Urinary bladder (tissue), 4 donors: ENCODE data around the gene STIM1. TPM values are rescaled to one million over a fixed set of nuclear protein-coding genes. Genes with fewer than 3 reads are reported as not detected.
"Not testable (repeated sequence)": the region's sequence is repeated elsewhere in the genome, so short reads cannot be mapped to it uniquely, and the experiment has no call there.

Experiments
- DNase-seq: peaks from one replicate; pipeline ENCODE4 v3.0.0-alpha.2; 2015; ENCODE audit errors: extremely low spot score
- H3K27ac ChIP-seq: one replicate; pipeline ENCODE4 v1.5.1; 2013; ENCODE audit warnings: low read depth, mild to moderate bottlenecking, moderate library complexity
- H3K36me3 ChIP-seq: one replicate; pipeline ENCODE4 v1.6.1; 2013; ENCODE audit warnings: mild to moderate bottlenecking, moderate library complexity; ENCODE audit not compliant: insufficient read depth
- H3K4me1 ChIP-seq: one replicate; pipeline ENCODE4 v1.6.1; 2013; ENCODE audit warnings: mild to moderate bottlenecking, moderate library complexity; ENCODE audit not compliant: insufficient read depth
- H3K4me3 ChIP-seq: one replicate; pipeline ENCODE4 v1.5.1; 2013; ENCODE audit warnings: low read depth, low read length
- WGBS: extraction: QIAGEN DNeasy Blood & Tissue Kit; methylation state at CpG from one replicate; pipeline ENCODE4 v1.1.7; 2013; 5-methylcytosine and 5-hydroxymethylcytosine counted together
- polyA plus RNA-seq: library from polyadenylated mRNA; stranded (reverse); fragments of 200-250 nt; gene quantifications from one replicate; pipeline ENCODE4 v1.2.3, GENCODE V29; 2013
- total RNA-seq: library from RNA; depleted of rRNA; stranded (reverse); fragments of >200 nt; gene quantifications from one replicate; pipeline ENCODE4 v1.2.3, GENCODE V29; 2014
- donor health status: healthy with polysubstance abuse.
- donor health status: healthy.

The STIM1 gene
- total RNA-seq (41.8 TPM), polyA plus RNA-seq (61.0 TPM)

- peak within 1 kb of the TSS; percentile 87 for H3K4me3 ChIP-seq
- no peaks in the 10 kb centered on the region for H3K36me3 ChIP-seq
- H3K27ac ChIP-seq: peak within 1 kb of the TSS; percentile 95
- DNase-seq: peak; percentile 90
- under 1% methylated on average over 86 of the region's 87 CpGs for WGBS
- H3K4me1 ChIP-seq: peaks cover 5% of the 10 kb centered on the region
These were observed at the start of gene STIM1 for GRCh38 chr11:3854977-3855807. Gene STIM1, plus strand, starts transcription at chr11:3855664. Its CDS starts 607 bp downstream, at chr11:3856271.

- H3K4me1 ChIP-seq: no peaks in the 10 kb centered on the region
- H3K27ac ChIP-seq: no peak within 1 kb of the TSS
These were observed 47.3 kb upstream of the STIM1 start, which contains the start of gene PGAP2 for GRCh38 chr11:3807909-3808860. Gene PGAP2, plus strand, starts transcription at chr11:3808560. Its CDS starts 2,700 bp downstream, at chr11:3811260.

GRCh38 chr11:3808861-3809623 lies 46.4 kb upstream of the STIM1 start:
- 33% methylated on average over 5 of the region's 5 CpGs for WGBS
- no peaks in the 10 kb centered on the region for H3K4me1 ChIP-seq
- DNase-seq: no peak
- no peaks in the 10 kb centered on the region for H3K36me3 ChIP-seq
- H3K27ac ChIP-seq: no peak overlapping the region
- H3K4me3 ChIP-seq: peak overlapping the region; percentile 74

More at GRCh38 chr11:3807909-3808860, 47.3 kb upstream of the STIM1 start, which contains the start of gene PGAP2:
- DNase-seq: no peak
- H3K4me3 ChIP-seq: peak within 1 kb of the TSS; percentile 74
- no peaks in the 10 kb centered on the region for H3K36me3 ChIP-seq
- 2% methylated on average over 55 of the region's 55 CpGs for WGBS

- no peaks in the 10 kb centered on the region for H3K36me3 ChIP-seq
- no peak overlapping the region for H3K4me3 ChIP-seq
- no peaks in the 10 kb centered on the region for H3K4me1 ChIP-seq
- WGBS: 98% methylated on average over 1 of the region's 1 CpG
- DNase-seq: no peak
- no peak overlapping the region for H3K27ac ChIP-seq
These were observed 45.9 kb upstream of the STIM1 start for GRCh38 chr11:3809624-3809928.

- DNase-seq: no peak
- Histone ChIP-seq H3K4me1 (no peaks in the 10 kb centered on the region), H3K36me3 (no peaks in the 10 kb centered on the region), H3K4me3 (no peak overlapping the region), H3K27ac (no peak overlapping the region)
- WGBS: 90% methylated on average over 3 of the region's 3 CpGs
These were observed 45.0 kb upstream of the STIM1 start for GRCh38 chr11:3810446-3810845.

GRCh38 chr11:3810951-3811350 lies 44.5 kb upstream of the STIM1 start:
- Histone ChIP-seq H3K4me3 (no peak overlapping the region), H3K27ac (no peak overlapping the region), H3K4me1 (no peaks in the 10 kb centered on the region), H3K36me3 (no peaks in the 10 kb centered on the region)
- WGBS: 97% methylated on average over 4 of the region's 4 CpGs
- DNase-seq: no peak

GRCh38 chr11:3814832-3815231 lies 40.6 kb upstream of the STIM1 start:
- H3K4me3 ChIP-seq, H3K4me1 ChIP-seq, H3K36me3 ChIP-seq, DNase-seq, H3K27ac ChIP-seq: not testable (repeated sequence)
- WGBS: 97% methylated on average over 5 of the region's 5 CpGs

GRCh38 chr11:3815845-3816244 lies 39.6 kb upstream of the STIM1 start:
- Histone ChIP-seq H3K4me3 (no peak overlapping the region), H3K4me1 (no peaks in the 10 kb centered on the region), H3K27ac (no peak overlapping the region), H3K36me3 (no peaks in the 10 kb centered on the region)
- WGBS: 73% methylated on average over 4 of the region's 4 CpGs
- no peak for DNase-seq

GRCh38 chr11:3816673-3817072 lies 38.8 kb upstream of the STIM1 start:
- 86% methylated on average over 2 of the region's 2 CpGs for WGBS
- no peak for DNase-seq
- Histone ChIP-seq H3K4me1 (no peaks in the 10 kb centered on the region), H3K4me3 (no peak overlapping the region), H3K27ac (no peak overlapping the region), H3K36me3 (no peaks in the 10 kb centered on the region)

GRCh38 chr11:3817181-3817800 lies 38.2 kb upstream of the STIM1 start:
- DNase-seq: no peak
- 87% methylated on average over 10 of the region's 10 CpGs for WGBS

GRCh38 chr11:3820971-3821370 lies 34.5 kb upstream of the STIM1 start:
- WGBS: 97% methylated on average over 2 of the region's 2 CpGs
- no peak overlapping the region for H3K4me3 ChIP-seq
- no peaks in the 10 kb centered on the region for H3K36me3 ChIP-seq

More at GRCh38 chr11:3817181-3817800, 38.2 kb upstream of the STIM1 start:
- Histone ChIP-seq H3K4me1 (no peaks in the 10 kb centered on the region), H3K27ac (no peak overlapping the region), H3K4me3 (no peak overlapping the region), H3K36me3 (no peaks in the 10 kb centered on the region)

GRCh38 chr11:3822312-3822711 lies 33.2 kb upstream of the STIM1 start:
- H3K27ac ChIP-seq: no peak overlapping the region
- no peaks in the 10 kb centered on the region for H3K36me3 ChIP-seq
- 95% methylated on average over 7 of the region's 7 CpGs for WGBS
- no peaks in the 10 kb centered on the region for H3K4me1 ChIP-seq
- H3K4me3 ChIP-seq: no peak overlapping the region
- DNase-seq: no peak

More at GRCh38 chr11:3820971-3821370, 34.5 kb upstream of the STIM1 start:
- no peak for DNase-seq
- Histone ChIP-seq H3K4me1 (no peaks in the 10 kb centered on the region), H3K27ac (no peak overlapping the region)

- no peaks in the 10 kb centered on the region for H3K4me1 ChIP-seq
- 85% methylated on average over 3 of the region's 3 CpGs for WGBS
- H3K4me3 ChIP-seq: no peak overlapping the region
- H3K27ac ChIP-seq: no peak overlapping the region
- H3K36me3 ChIP-seq: no peaks in the 10 kb centered on the region
- DNase-seq: no peak
These were observed 32.2 kb upstream of the STIM1 start for GRCh38 chr11:3823303-3823702.
